GM21447 (cell line): ENCODE measurements around the gene BCKDK.
"Not testable (repeated sequence)": the region's sequence is repeated elsewhere in the genome, so short reads cannot be mapped to it uniquely, and the experiment has no call there.

Experiments
- ATAC-seq: cut with Tn5 transposase; IDR thresholded peaks from one replicate; pipeline ENCODE4 v1.9.1; 2021; ENCODE audit not compliant: unreplicated experiment

Gene BCKDK

GRCh38 chr16:31120129-31120528 lies 11.9 kb downstream of the BCKDK start:
- no peak for ATAC-seq

GRCh38 chr16:31125844-31126243 lies 17.7 kb downstream of the BCKDK start:
- no peak for ATAC-seq

- no peak for ATAC-seq
These were observed 19.0 kb downstream of the BCKDK start for GRCh38 chr16:31127182-31127581.

GRCh38 chr16:31128711-31129567 lies 20.8 kb downstream of the BCKDK start:
- ATAC-seq: no peak

- ATAC-seq: no peak
These were observed 21.6 kb downstream of the BCKDK start for GRCh38 chr16:31129568-31130335.

- no peak for ATAC-seq
These were observed 22.2 kb downstream of the BCKDK start for GRCh38 chr16:31130336-31130891.

- no peak for ATAC-seq
These were observed 22.7 kb downstream of the BCKDK start for GRCh38 chr16:31130899-31131298.

GRCh38 chr16:31131416-31131815 lies 23.2 kb downstream of the BCKDK start:
- ATAC-seq: no peak

- no peak for ATAC-seq
These were observed 23.7 kb downstream of the BCKDK start for GRCh38 chr16:31131841-31132271.

- ATAC-seq: no peak
These were observed 24.3 kb downstream of the BCKDK start for GRCh38 chr16:31132303-31132979.

- no peak for ATAC-seq
These were observed 24.9 kb downstream of the BCKDK start for GRCh38 chr16:31133046-31133501.

- no peak for ATAC-seq
These were observed 25.9 kb downstream of the BCKDK start for GRCh38 chr16:31134091-31134571.

- ATAC-seq: no peak
These were observed 26.7 kb downstream of the BCKDK start for GRCh38 chr16:31134625-31135534.

- ATAC-seq: no peak
These were observed 27.5 kb downstream of the BCKDK start, which contains the start of gene PRSS8 for GRCh38 chr16:31135535-31136286. Gene PRSS8 (minus strand): TSS chr16:31135727. CDS start chr16:31135498, 229 bp downstream.

- ATAC-seq: no peak
These were observed 28.1 kb downstream of the BCKDK start for GRCh38 chr16:31136287-31136662.

- ATAC-seq: not testable (repeated sequence)
These were observed 28.8 kb downstream of the BCKDK start for GRCh38 chr16:31136822-31137499.

- ATAC-seq: no peak
These were observed 30.7 kb downstream of the BCKDK start for GRCh38 chr16:31138621-31139578.
